Neural cell (in vitro differentiated cells): ENCODE measurements around the gene AGA. TPM values are rescaled to one million over a fixed set of nuclear protein-coding genes. Genes with fewer than 3 reads are reported as not detected.

Source experiments
- H2AFZ ChIP-seq: fragments of 200-600, 300-800 bp; sonication (generic), shearing (Covaris generic); 2 replicates; pipeline ENCODE4 v1.6.0; 2014; ENCODE audit warnings: low read depth, mild to moderate bottlenecking, antibody characterized with exemption, low read length, moderate library complexity
- H3F3A ChIP-seq: fragments of 200-600 bp; shearing (Covaris generic); 2 replicates; pipeline ENCODE4 v1.6.1; 2016; ENCODE audit warnings: mild to moderate bottlenecking, moderate library complexity, mixed read lengths, antibody characterized with exemption, low read length; ENCODE audit not compliant: insufficient read depth, poor library complexity, severe bottlenecking
- H3K27ac ChIP-seq: fragments of 200-600, 300-800 bp; sonication (generic), shearing (Covaris generic); 2 replicates; pipeline ENCODE4 v1.5.1; 2014; ENCODE audit warnings: mild to moderate bottlenecking, low read length, moderate library complexity
- H3K27me3 ChIP-seq: fragments of 300-800, 200-600 bp; sonication (generic), shearing (Covaris generic); 2 replicates; pipeline ENCODE4 v1.6.0; 2014; ENCODE audit warnings: mild to moderate bottlenecking, low read depth, low read length, moderate library complexity; ENCODE audit not compliant: insufficient read depth
- H3K36me3 ChIP-seq: fragments of 300-800, 200-600 bp; sonication (generic), shearing (Covaris generic); 2 replicates; pipeline ENCODE4 v1.5.1; 2014; ENCODE audit warnings: mild to moderate bottlenecking, antibody characterized with exemption, low read length, moderate library complexity; ENCODE audit not compliant: insufficient read depth
- H3K4me2 ChIP-seq: fragments of 300-800, 200-600 bp; sonication (generic), shearing (Covaris generic); 2 replicates; pipeline ENCODE4 v1.6.0; 2014; ENCODE audit warnings: mild to moderate bottlenecking, low read length
- H3K4me3 ChIP-seq: fragments of 300-800, 200-600 bp; sonication (generic), shearing (Covaris generic); 2 replicates; pipeline ENCODE4 v1.5.1; 2014; ENCODE audit warnings: mild to moderate bottlenecking, low read length, moderate library complexity
- H3K79me2 ChIP-seq: fragments of 200-600 bp; shearing (Covaris generic); replicated peaks from 2 replicates; pipeline ENCODE4 v1.6.0; 2014; ENCODE audit warnings: mild to moderate bottlenecking, low read length, moderate library complexity; ENCODE audit not compliant: insufficient read depth
- H3K9ac ChIP-seq: fragments of 300-800, 200-600 bp; sonication (generic), shearing (Covaris generic); 2 replicates; pipeline ENCODE4 v1.6.1; 2016; ENCODE audit warnings: mild to moderate bottlenecking, low read length, mixed read lengths
- H3K9me2 ChIP-seq: fragments of 200-600 bp; shearing (Covaris generic); 2 replicates; pipeline ENCODE4 v1.6.1; 2016; ENCODE audit warnings: mild to moderate bottlenecking, low read length, mixed read lengths; ENCODE audit not compliant: insufficient read depth
- H3K9me3 ChIP-seq: fragments of 200-600, 300-800 bp; sonication (generic), shearing (Covaris generic); 2 replicates; pipeline ENCODE4 v1.6.1; 2016; ENCODE audit warnings: mild to moderate bottlenecking, mixed run types, low read length, moderate library complexity, mixed read lengths
- H4K20me1 ChIP-seq: fragments of 200-600 bp; shearing (Covaris generic); 2 replicates; pipeline ENCODE4 v1.6.1; 2016; ENCODE audit warnings: mild to moderate bottlenecking, mixed run types; ENCODE audit not compliant: insufficient read depth
- EP300 ChIP-seq: fragments of 450-650 bp; conservative IDR thresholded peaks from 2 replicates; pipeline ENCODE4 v1.6.1; 2014; ENCODE audit warnings: antibody characterized with exemption, mild to moderate bottlenecking, moderate library complexity; ENCODE audit not compliant: poor library complexity, severe bottlenecking
- EZH2 ChIP-seq: fragments of 200-600, 300-800 bp; shearing (Covaris generic), sonication (generic); IDR thresholded peaks from 2 replicates; pipeline ENCODE4 v1.6.1; 2014; ENCODE audit warnings: antibody characterized with exemption, low read length, borderline replicate concordance, mild to moderate bottlenecking; ENCODE audit not compliant: insufficient read depth, poor library complexity, severe bottlenecking
- MXI1 ChIP-seq: fragments of 450-650 bp; conservative IDR thresholded peaks from 2 replicates; pipeline ENCODE4 v1.6.1; 2014; ENCODE audit warnings: antibody characterized with exemption, mild to moderate bottlenecking; ENCODE audit not compliant: poor library complexity, severe bottlenecking
- POLR2AphosphoS5 ChIP-seq: IDR thresholded peaks from 2 replicates; pipeline ENCODE4 v1.6.1; 2012
- RAD21 ChIP-seq: fragments of 450-650 bp; conservative IDR thresholded peaks from 2 replicates; pipeline ENCODE4 v1.6.1; 2014; ENCODE audit warnings: antibody characterized with exemption, mild to moderate bottlenecking, moderate library complexity
- REST ChIP-seq: IDR thresholded peaks from 2 replicates; pipeline ENCODE4 v1.6.1; 2012; ENCODE audit warnings: borderline replicate concordance
- SMC3 ChIP-seq: fragments of 450-650 bp; conservative IDR thresholded peaks from 2 replicates; pipeline ENCODE4 v1.6.1; 2014; ENCODE audit warnings: antibody characterized with exemption, mild to moderate bottlenecking, moderate library complexity; ENCODE audit not compliant: poor library complexity
- TAF1 ChIP-seq: IDR thresholded peaks from 2 replicates; pipeline ENCODE4 v1.6.1; 2012; ENCODE audit warnings: low read depth
- polyA plus RNA-seq: library from polyadenylated mRNA; depleted of rRNA; stranded (reverse); fragments of >200 nt; gene quantifications from 2 replicates; pipeline ENCODE4 v1.2.3, GENCODE V29; 2014

AGA gene
- polyA plus RNA-seq, 1 donor from 2014 or later = 3.1 TPM

DNA sequence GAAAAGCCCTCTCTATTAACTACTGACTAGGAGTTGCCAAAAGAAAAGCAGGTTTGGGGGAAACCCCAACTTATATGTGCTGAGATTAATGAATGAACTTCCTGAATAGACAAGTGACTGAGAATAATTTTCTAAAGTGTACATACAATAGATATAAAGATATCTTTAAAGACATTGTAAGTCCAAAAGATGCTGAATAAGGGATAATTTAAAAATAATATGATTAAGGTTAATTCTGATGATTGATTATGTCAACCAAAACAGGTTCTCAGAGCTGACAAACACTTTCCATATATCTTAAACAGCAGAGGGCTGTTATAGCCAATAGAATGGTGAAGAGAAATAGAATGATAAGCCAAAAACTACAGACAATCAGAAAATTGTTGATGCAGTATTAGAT is 28.6 kb downstream of the AGA start:
- Histone ChIP-seq H3F3A (no peaks in the 10 kb centered on the region), H3K27me3 (no peaks in the 10 kb centered on the region), H3K36me3 (no peaks in the 10 kb centered on the region), H3K9me3 (no peaks in the 10 kb centered on the region), H3K4me3 (no peak overlapping the region), H3K9me2 (no peaks in the 10 kb centered on the region), H3K27ac (no peak overlapping the region), H2AFZ (no peak overlapping the region), H3K79me2 (no peaks in the 10 kb centered on the region), H3K9ac (no peak overlapping the region), H3K4me2 (no peak overlapping the region), H4K20me1 (no peaks in the 10 kb centered on the region)
- TF ChIP-seq TAF1 = no peak
- no peak for TF ChIP-seq POLR2AphosphoS5
- TF ChIP-seq SMC3 = no peak
- TF ChIP-seq EZH2 = no peak
- TF ChIP-seq MXI1 = no peak

GRCh38 chr4:177413076-177413475 is 29.2 kb downstream of the AGA start:
- no peaks in the 10 kb centered on the region for H3K27me3 ChIP-seq
- no peak overlapping the region for H3K27ac ChIP-seq
- H3K9me2 ChIP-seq = no peaks in the 10 kb centered on the region
- no peak overlapping the region for H2AFZ ChIP-seq
- no peaks in the 10 kb centered on the region for H3K9me3 ChIP-seq
- no peaks in the 10 kb centered on the region for H4K20me1 ChIP-seq
- TF ChIP-seq TAF1 (no peak), SMC3 (no peak), EP300 (no peak), POLR2AphosphoS5 (no peak), MXI1 (no peak)
- no peaks in the 10 kb centered on the region for H3F3A ChIP-seq
- H3K4me3 ChIP-seq = no peak overlapping the region
- H3K79me2 ChIP-seq = no peaks in the 10 kb centered on the region
- no peaks in the 10 kb centered on the region for H3K36me3 ChIP-seq
- H3K4me2 ChIP-seq = no peak overlapping the region
- no peak overlapping the region for H3K9ac ChIP-seq

DNA sequence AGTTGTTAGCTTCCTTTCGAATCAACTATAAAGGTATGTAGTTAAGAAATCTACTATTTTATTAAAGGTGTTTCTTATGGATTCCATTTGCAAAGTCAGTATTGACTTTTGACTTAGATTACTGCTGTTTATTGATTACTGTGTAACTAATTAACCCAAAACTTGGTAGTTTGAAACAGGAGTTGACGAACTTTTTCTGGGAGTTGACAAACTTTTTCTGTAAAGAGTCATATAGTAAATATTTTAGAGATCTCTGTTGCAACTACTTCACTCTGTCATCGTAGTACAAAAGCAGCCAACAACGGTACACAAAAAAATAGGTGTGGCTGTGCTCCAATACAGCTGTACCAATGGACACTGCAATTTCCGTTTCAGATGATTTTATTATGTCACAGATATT is 30.2 kb downstream of the AGA start:
- Histone ChIP-seq H3K9me3 (no peaks in the 10 kb centered on the region), H3K4me2 (no peak overlapping the region), H3K27me3 (no peaks in the 10 kb centered on the region), H4K20me1 (no peaks in the 10 kb centered on the region), H3K4me3 (no peak overlapping the region), H3K79me2 (no peaks in the 10 kb centered on the region), H2AFZ (no peak overlapping the region), H3F3A (no peaks in the 10 kb centered on the region), H3K9me2 (no peaks in the 10 kb centered on the region), H3K9ac (no peak overlapping the region), H3K27ac (no peak overlapping the region), H3K36me3 (no peaks in the 10 kb centered on the region)
- no peak for TF ChIP-seq TAF1
- TF ChIP-seq RAD21 = no peak
- TF ChIP-seq EP300 = no peak
- no peak for TF ChIP-seq REST
